Effector memory CD4-positive, alpha-beta T cell (primary cell): ENCODE measurements around the gene CNTFR.
"Not testable (repeated sequence)": the region's sequence is repeated elsewhere in the genome, so short reads cannot be mapped to it uniquely, and the experiment has no call there.

Source experiments
- DNase-seq, 3 donors: peaks; one replicate each; pipeline ENCODE4 v3.0.0-alpha.2; 2020
- H3K27ac ChIP-seq: 2 replicates; pipeline ENCODE4 v1.7.0; 2013; ENCODE audit warnings: mild to moderate bottlenecking, low read length, moderate library complexity; ENCODE audit not compliant: insufficient read depth, poor library complexity, severe bottlenecking
- H3K27me3 ChIP-seq: replicated peaks from 2 replicates; pipeline ENCODE4 v1.7.0; 2013; ENCODE audit warnings: mild to moderate bottlenecking, low read length; ENCODE audit not compliant: insufficient read depth, control insufficient read depth, poor library complexity, severe bottlenecking
- H3K36me3 ChIP-seq: 2 replicates; pipeline ENCODE4 v1.7.0; 2013; ENCODE audit warnings: mild to moderate bottlenecking, low read length, moderate library complexity; ENCODE audit not compliant: control insufficient read depth, insufficient read depth
- H3K4me1 ChIP-seq: 2 replicates; pipeline ENCODE4 v1.7.0; 2013; ENCODE audit warnings: low read length, mild to moderate bottlenecking; ENCODE audit not compliant: control insufficient read depth, insufficient read depth, poor library complexity, severe bottlenecking
- H3K4me3 ChIP-seq: 2 replicates; pipeline ENCODE4 v1.7.0; 2013; ENCODE audit warnings: low read length, low read depth, mild to moderate bottlenecking; ENCODE audit not compliant: insufficient read depth, poor library complexity, severe bottlenecking
- H3K9me3 ChIP-seq: 2 replicates; pipeline ENCODE4 v1.7.0; 2013; ENCODE audit warnings: mild to moderate bottlenecking, low read length, moderate library complexity; ENCODE audit not compliant: control insufficient read depth

The CNTFR gene

GRCh38 chr9:34547960-34548611, 41.4 kb downstream of the CNTFR start:
- Histone ChIP-seq H3K27me3 (no peaks in the 10 kb centered on the region), H3K27ac (no peak overlapping the region), H3K36me3 (no peaks in the 10 kb centered on the region), H3K9me3 (no peaks in the 10 kb centered on the region), H3K4me3 (no peak overlapping the region), H3K4me1 (no peaks in the 10 kb centered on the region)
- no peak for DNase-seq

GRCh38 chr9:34546834-34547827, 42.4 kb downstream of the CNTFR start:
- no peak overlapping the region for H3K4me3 ChIP-seq
- no peaks in the 10 kb centered on the region for H3K9me3 ChIP-seq
- DNase-seq, result peak in 2 of 3 donors; percentile 15 to 20
- no peaks in the 10 kb centered on the region for H3K36me3 ChIP-seq
- no peaks in the 10 kb centered on the region for H3K4me1 ChIP-seq
- H3K27ac ChIP-seq, result no peak overlapping the region
- no peaks in the 10 kb centered on the region for H3K27me3 ChIP-seq

GRCh38 chr9:34546102-34546833, 43.3 kb downstream of the CNTFR start:
- H3K27ac ChIP-seq, result no peak overlapping the region
- no peaks in the 10 kb centered on the region for H3K27me3 ChIP-seq
- H3K4me1 ChIP-seq, result no peaks in the 10 kb centered on the region
- DNase-seq, result no peak
- no peaks in the 10 kb centered on the region for H3K9me3 ChIP-seq
- no peaks in the 10 kb centered on the region for H3K36me3 ChIP-seq
- no peak overlapping the region for H3K4me3 ChIP-seq

- Histone ChIP-seq H3K4me1 (no peaks in the 10 kb centered on the region), H3K36me3 (no peaks in the 10 kb centered on the region), H3K27ac (no peak overlapping the region), H3K4me3 (no peak overlapping the region), H3K27me3 (no peaks in the 10 kb centered on the region), H3K9me3 (no peaks in the 10 kb centered on the region)
- DNase-seq, result no peak
Observed at GRCh38 chr9:34545497-34545896, 44.0 kb downstream of the CNTFR start.

- Histone ChIP-seq H3K9me3 (no peaks in the 10 kb centered on the region), H3K36me3 (no peaks in the 10 kb centered on the region), H3K27me3 (no peaks in the 10 kb centered on the region), H3K27ac (no peak overlapping the region), H3K4me1 (no peaks in the 10 kb centered on the region), H3K4me3 (no peak overlapping the region)
- DNase-seq, result no peak
Observed at GRCh38 chr9:34544035-34544434, 45.5 kb downstream of the CNTFR start.

GRCh38 chr9:34541540-34541939, 48.0 kb downstream of the CNTFR start:
- no peaks in the 10 kb centered on the region for H3K36me3 ChIP-seq
- H3K27ac ChIP-seq, result no peak overlapping the region
- H3K9me3 ChIP-seq, result no peaks in the 10 kb centered on the region
- no peak overlapping the region for H3K4me3 ChIP-seq
- DNase-seq, result no peak
- no peaks in the 10 kb centered on the region for H3K27me3 ChIP-seq
- no peaks in the 10 kb centered on the region for H3K4me1 ChIP-seq

GRCh38 chr9:34540827-34541226, 48.7 kb downstream of the CNTFR start:
- Histone ChIP-seq H3K4me3 (no peak overlapping the region), H3K36me3 (no peaks in the 10 kb centered on the region), H3K9me3 (no peaks in the 10 kb centered on the region), H3K4me1 (no peaks in the 10 kb centered on the region), H3K27ac (no peak overlapping the region), H3K27me3 (peaks cover 2% of the 10 kb centered on the region)
- no peak for DNase-seq

GRCh38 chr9:34536685-34537084, 52.8 kb downstream of the CNTFR start:
- Histone ChIP-seq H3K4me1 (no peaks in the 10 kb centered on the region), H3K27ac (no peak overlapping the region), H3K9me3 (no peaks in the 10 kb centered on the region), H3K27me3 (peaks cover 8% of the 10 kb centered on the region), H3K4me3 (no peak overlapping the region), H3K36me3 (no peaks in the 10 kb centered on the region)
- no peak for DNase-seq

GRCh38 chr9:34532041-34532440, 57.5 kb downstream of the CNTFR start:
- H3K4me1 ChIP-seq, H3K27me3 ChIP-seq, H3K9me3 ChIP-seq, H3K4me3 ChIP-seq, H3K27ac ChIP-seq, H3K36me3 ChIP-seq, DNase-seq: not testable (repeated sequence)
